DOHH2 (cell line): ENCODE results near the gene GLIPR1.
"Not testable (repeated sequence)": the region's sequence is repeated elsewhere in the genome, so short reads cannot be mapped to it uniquely, and the experiment has no call there.

Source experiments
- EZH2phosphoT487 ChIP-seq: fragments of 200-600 bp; sonication (generic); IDR thresholded peaks from 2 replicates; pipeline ENCODE4 v1.6.1; 2017; ENCODE audit warnings: borderline replicate concordance, mild to moderate bottlenecking, antibody characterized with exemption, low read length, moderate library complexity, mixed read lengths
- TF ChIP-seq, protein P1 (sequence below): fragments of 200-600 bp; sonication (generic); IDR thresholded peaks from one replicate; pipeline ENCODE4 v1.5.1; 2014; ENCODE audit warnings: antibody characterized with exemption, mild to moderate bottlenecking, low read depth, low read length; ENCODE audit not compliant: poor library complexity, severe bottlenecking

DNA sequence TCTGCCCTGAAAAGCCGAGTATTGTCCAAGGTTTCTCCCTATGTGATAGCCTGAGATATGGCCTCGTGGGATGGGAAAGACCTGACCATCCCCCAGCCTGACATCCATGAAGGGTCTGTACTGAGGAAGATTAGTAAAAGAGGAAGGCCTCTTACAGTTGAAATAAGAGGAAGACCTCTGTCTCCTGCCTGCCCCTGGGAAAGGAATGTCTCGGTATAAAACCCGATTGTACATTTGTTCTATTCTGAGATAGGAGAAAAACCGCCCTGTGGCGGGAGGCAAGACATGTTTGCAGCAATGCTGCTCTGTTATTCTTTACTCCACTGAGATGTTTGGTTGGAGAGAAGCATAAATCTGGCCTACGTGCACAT lies 35.4 kb upstream of the GLIPR1 start:
- TF ChIP-seq, protein P1, sequence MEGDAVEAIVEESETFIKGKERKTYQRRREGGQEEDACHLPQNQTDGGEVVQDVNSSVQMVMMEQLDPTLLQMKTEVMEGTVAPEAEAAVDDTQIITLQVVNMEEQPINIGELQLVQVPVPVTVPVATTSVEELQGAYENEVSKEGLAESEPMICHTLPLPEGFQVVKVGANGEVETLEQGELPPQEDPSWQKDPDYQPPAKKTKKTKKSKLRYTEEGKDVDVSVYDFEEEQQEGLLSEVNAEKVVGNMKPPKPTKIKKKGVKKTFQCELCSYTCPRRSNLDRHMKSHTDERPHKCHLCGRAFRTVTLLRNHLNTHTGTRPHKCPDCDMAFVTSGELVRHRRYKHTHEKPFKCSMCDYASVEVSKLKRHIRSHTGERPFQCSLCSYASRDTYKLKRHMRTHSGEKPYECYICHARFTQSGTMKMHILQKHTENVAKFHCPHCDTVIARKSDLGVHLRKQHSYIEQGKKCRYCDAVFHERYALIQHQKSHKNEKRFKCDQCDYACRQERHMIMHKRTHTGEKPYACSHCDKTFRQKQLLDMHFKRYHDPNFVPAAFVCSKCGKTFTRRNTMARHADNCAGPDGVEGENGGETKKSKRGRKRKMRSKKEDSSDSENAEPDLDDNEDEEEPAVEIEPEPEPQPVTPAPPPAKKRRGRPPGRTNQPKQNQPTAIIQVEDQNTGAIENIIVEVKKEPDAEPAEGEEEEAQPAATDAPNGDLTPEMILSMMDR: not testable (repeated sequence)
- TF ChIP-seq EZH2phosphoT487: not testable (repeated sequence)
